Naive thymus-derived CD4-positive, alpha-beta T cell (primary cell): ENCODE data around the gene PTDSS2. TPM values are rescaled to one million over a fixed set of nuclear protein-coding genes. Genes with fewer than 3 reads are reported as not detected.

Source experiments
- ATAC-seq: fragments of 150-1000 bp; cut with Tn5 transposase; 2 replicates; pipeline ENCODE4 v1.10.0; 2021; ENCODE audit warnings: mild to moderate bottlenecking, moderate library complexity
- CTCF ChIA-PET: fragments of 350-600 bp; sonication (Branson Sonifier 250); formaldehyde crosslinking; loops from one replicate; lab custom pipeline; 2021; ENCODE audit warnings: antibody characterized with exemption; lab: Charles Lee
- POLR2A ChIA-PET: fragments of 350-600 bp; sonication (Branson Sonifier 250); formaldehyde crosslinking; loops from one replicate; lab custom pipeline; 2021; ENCODE audit warnings: antibody characterized with exemption, inconsistent platforms; lab: Charles Lee
- DNase-seq, 9 donors: peaks; one replicate each; pipeline versions ENCODE4 v3.0.0 to v3.0.0-alpha.2; 2020 to 2022; ENCODE audit warnings: mixed read lengths in 1 of 9
- H3K27ac ChIP-seq: one replicate; pipeline ENCODE4 v1.7.0; 2013; ENCODE audit warnings: mild to moderate bottlenecking, low read depth, low read length, moderate library complexity
- H3K27me3 ChIP-seq, 2 donors: one replicate each; pipeline ENCODE4 v1.7.0; 2013; ENCODE audit warnings: low read length in 2 of 2, mild to moderate bottlenecking in 2 of 2, moderate library complexity in 2 of 2; ENCODE audit not compliant: control insufficient read depth in 2 of 2, insufficient read depth in 2 of 2
- H3K36me3 ChIP-seq, 3 experiments: 1 replicate in 2 of 3; 2 replicates in 1 of 3; pipeline ENCODE4 v1.7.0; 2013; ENCODE audit warnings: low read length in 3 of 3, mild to moderate bottlenecking in 3 of 3, moderate library complexity in 1 of 3; ENCODE audit not compliant: insufficient read depth in 3 of 3, control insufficient read depth in 2 of 3
- H3K4me1 ChIP-seq, 2 donors: one replicate each; pipeline ENCODE4 v1.7.0; 2013; ENCODE audit warnings: low read length in 2 of 2, mild to moderate bottlenecking in 2 of 2, moderate library complexity in 1 of 2; ENCODE audit not compliant: control insufficient read depth in 2 of 2, insufficient read depth in 2 of 2
- H3K4me3 ChIP-seq: 2 replicates; pipeline ENCODE4 v1.7.0; 2013; ENCODE audit warnings: mild to moderate bottlenecking, low read length
- H3K9me3 ChIP-seq, 3 experiments: 1 replicate in 2 of 3; 2 replicates in 1 of 3; pipeline ENCODE4 v1.7.0; 2013; ENCODE audit warnings: low read length in 3 of 3; ENCODE audit not compliant: control insufficient read depth in 2 of 3
- H3K27ac Mint-ChIP-seq, 9 donors: one replicate each; pipeline ENCODE4 v1.8.0; 2020 to 2022; ENCODE audit warnings: mixed read lengths in 9 of 9, mild to moderate bottlenecking in 8 of 9, moderate library complexity in 5 of 9, inconsistent platforms in 2 of 9
- H3K27me3 Mint-ChIP-seq, 5 donors: one replicate each; pipeline ENCODE4 v1.8.0; 2021 to 2022; ENCODE audit warnings: mixed read lengths in 5 of 5, mild to moderate bottlenecking in 1 of 5
- H3K36me3 Mint-ChIP-seq, 5 donors: one replicate each; pipeline ENCODE4 v1.8.0; 2020 to 2022; ENCODE audit warnings: mixed read lengths in 5 of 5, mild to moderate bottlenecking in 3 of 5, inconsistent platforms in 1 of 5
- H3K4me1 Mint-ChIP-seq, 7 donors: one replicate each; pipeline ENCODE4 v1.8.0; 2020 to 2022; ENCODE audit warnings: mixed read lengths in 7 of 7, mild to moderate bottlenecking in 3 of 7, inconsistent platforms in 1 of 7
- H3K4me3 Mint-ChIP-seq, 10 donors: one replicate each; pipeline ENCODE4 v1.8.0; 2020 to 2022; ENCODE audit warnings: mild to moderate bottlenecking in 10 of 10, mixed read lengths in 10 of 10, moderate library complexity in 6 of 10, inconsistent platforms in 2 of 10
- H3K9me3 Mint-ChIP-seq, 11 donors: one replicate each; pipeline ENCODE4 v1.8.0; 2020 to 2022; ENCODE audit warnings: mixed read lengths in 11 of 11, mild to moderate bottlenecking in 4 of 11, inconsistent platforms in 1 of 11, moderate library complexity in 1 of 11
- intact Hi-C, 2 donors: fragments of 100-400 bp; cut with micrococcal nuclease; formaldehyde crosslinking; loops; one replicate each; pipeline ENCODE4 v1.15.1; 2023
- polyA plus RNA-seq, 2 donors: library from polyadenylated mRNA; unstranded; fragments of 300-500 nt; fragmentation: Illumina TruSeq; gene quantifications; one replicate each; pipeline ENCODE4 v1.2.3, GENCODE V29; 2021
- total RNA-seq, 6 experiments: library from RNA in 5 of 6; stranded (reverse) in 5 of 6; gene quantifications; 1 replicate in 5 of 6; 2 replicates in 1 of 6; pipeline ENCODE4 v1.2.3 and lab custom pipeline; 2021 to 2026

Gene PTDSS2
- total and polyA plus RNA-seq, 7 experiments from 2014 or later, result 9.0 to 27.7 (median 19.4) TPM

DNA sequence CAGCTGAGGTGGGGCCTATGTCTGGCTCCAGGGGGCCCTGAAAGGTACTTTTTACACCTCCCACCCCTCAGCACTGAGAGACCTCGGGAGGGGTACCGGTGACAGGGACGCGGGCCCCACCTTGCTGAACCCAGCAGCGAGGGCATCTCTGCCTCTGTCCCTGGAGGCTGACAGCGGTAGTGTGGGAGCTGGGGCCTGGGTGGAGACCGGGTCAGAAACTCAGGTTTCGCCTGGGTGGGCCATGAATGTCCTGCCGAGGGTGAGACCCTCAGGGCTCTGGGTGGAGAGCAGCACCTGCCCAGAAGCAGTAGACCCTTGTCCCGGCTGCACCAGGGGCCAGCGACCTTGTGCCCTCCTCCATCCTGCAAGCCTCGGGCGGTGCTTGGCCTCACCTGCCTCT lies 22.2 kb downstream of the PTDSS2 start:
- intact Hi-C loops, result no loop called here
- DNase-seq, result no peak
- no peaks in the 10 kb centered on the region for H3K36me3 ChIP-seq
- Mint-ChIP-seq H3K4me3 (no peak overlapping the region), H3K9me3 (no peaks in the 10 kb centered on the region), H3K27ac (no peak overlapping the region), H3K4me1 (peaks cover 0 to 6% (median 0%) of the 10 kb centered on the region in 7 donors), H3K36me3 (peaks cover 0 to 7% (median 0%) of the 10 kb centered on the region in 5 donors), H3K27me3 (no peaks in the 10 kb centered on the region)
- H3K27ac ChIP-seq, result no peak overlapping the region
- H3K4me3 ChIP-seq, result no peak overlapping the region
- no peak for ATAC-seq
- H3K27me3 ChIP-seq, result no peaks in the 10 kb centered on the region
- ChIA-PET POLR2A (no interaction called here), CTCF (no interaction called here)
- H3K9me3 ChIP-seq, result no peaks in the 10 kb centered on the region
- H3K4me1 ChIP-seq, result no peaks in the 10 kb centered on the region

DNA sequence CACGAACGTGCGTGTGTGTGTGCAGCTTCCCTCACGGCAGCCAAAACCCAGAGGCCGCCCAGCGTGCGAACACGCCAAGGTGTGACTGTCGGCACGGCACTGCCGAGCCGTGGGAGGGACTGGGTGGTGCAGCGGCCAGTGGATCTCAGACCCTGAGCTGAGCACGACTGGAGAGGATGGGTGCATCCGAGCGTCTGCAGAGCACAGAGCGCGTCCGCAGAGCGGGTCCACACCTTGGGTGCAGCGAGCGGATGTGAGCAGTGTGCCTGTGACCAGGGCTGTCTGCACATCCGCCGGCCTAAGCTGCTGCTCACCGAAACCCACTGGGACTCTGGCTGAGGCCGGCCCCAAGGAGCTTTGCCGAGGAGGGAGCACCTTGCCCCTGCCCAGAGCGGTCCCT lies 22.7 kb downstream of the PTDSS2 start:
- Mint-ChIP-seq H3K36me3 (peaks cover 0 to 7% (median 0%) of the 10 kb centered on the region in 5 donors), H3K4me3 (no peak overlapping the region), H3K9me3 (no peaks in the 10 kb centered on the region), H3K27ac (no peak overlapping the region), H3K4me1 (peaks cover 0 to 6% (median 0%) of the 10 kb centered on the region in 7 donors), H3K27me3 (no peaks in the 10 kb centered on the region)
- no peaks in the 10 kb centered on the region for H3K9me3 ChIP-seq
- intact Hi-C loops, result no loop called here
- DNase-seq (no peak), ATAC-seq (no peak)
- no peak overlapping the region for H3K4me3 ChIP-seq
- ChIA-PET POLR2A (no interaction called here), CTCF (no interaction called here)
- no peaks in the 10 kb centered on the region for H3K27me3 ChIP-seq
- H3K36me3 ChIP-seq, result no peaks in the 10 kb centered on the region
- H3K27ac ChIP-seq, result no peak overlapping the region
- H3K4me1 ChIP-seq, result no peaks in the 10 kb centered on the region

DNA sequence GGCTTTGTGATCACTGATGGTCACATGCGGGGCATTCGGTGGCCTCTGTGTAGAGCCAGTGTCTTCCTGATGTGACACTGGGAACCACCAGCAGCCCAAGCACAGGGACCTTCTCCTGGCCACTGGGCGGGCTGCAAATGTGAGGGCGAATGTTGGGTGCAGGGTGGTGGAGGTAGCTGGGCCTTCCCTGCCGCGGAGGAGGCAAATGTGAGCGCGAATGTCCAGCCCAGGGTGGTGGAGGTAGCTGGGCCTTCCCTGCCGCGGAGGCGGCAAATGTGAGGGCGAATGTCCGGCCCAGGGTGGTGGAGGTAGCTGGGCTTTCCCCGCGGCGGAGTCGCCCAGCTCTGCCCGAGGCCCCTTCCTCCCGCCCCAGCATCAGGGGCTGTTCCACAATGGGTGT lies 23.3 kb downstream of the PTDSS2 start:
- DNase-seq (no peak), ATAC-seq (no peak)
- H3K4me3 ChIP-seq, result no peak overlapping the region
- no peaks in the 10 kb centered on the region for H3K27me3 ChIP-seq
- no peaks in the 10 kb centered on the region for H3K4me1 ChIP-seq
- H3K4me3 Mint-ChIP-seq, result no peak overlapping the region
- H3K36me3 ChIP-seq, result no peaks in the 10 kb centered on the region
- no peaks in the 10 kb centered on the region for H3K27me3 Mint-ChIP-seq
- H3K27ac Mint-ChIP-seq, result no peak overlapping the region
- intact Hi-C loops, result no loop called here
- POLR2A ChIA-PET, result no interaction called here
- H3K4me1 Mint-ChIP-seq, result peaks cover 0 to 6% (median 0%) of the 10 kb centered on the region in 7 donors
- no peaks in the 10 kb centered on the region for H3K9me3 ChIP-seq
- CTCF ChIA-PET, result no interaction called here
- H3K36me3 Mint-ChIP-seq, result peaks cover 0 to 3% (median 0%) of the 10 kb centered on the region in 5 donors
- no peaks in the 10 kb centered on the region for H3K9me3 Mint-ChIP-seq
- no peak overlapping the region for H3K27ac ChIP-seq

DNA sequence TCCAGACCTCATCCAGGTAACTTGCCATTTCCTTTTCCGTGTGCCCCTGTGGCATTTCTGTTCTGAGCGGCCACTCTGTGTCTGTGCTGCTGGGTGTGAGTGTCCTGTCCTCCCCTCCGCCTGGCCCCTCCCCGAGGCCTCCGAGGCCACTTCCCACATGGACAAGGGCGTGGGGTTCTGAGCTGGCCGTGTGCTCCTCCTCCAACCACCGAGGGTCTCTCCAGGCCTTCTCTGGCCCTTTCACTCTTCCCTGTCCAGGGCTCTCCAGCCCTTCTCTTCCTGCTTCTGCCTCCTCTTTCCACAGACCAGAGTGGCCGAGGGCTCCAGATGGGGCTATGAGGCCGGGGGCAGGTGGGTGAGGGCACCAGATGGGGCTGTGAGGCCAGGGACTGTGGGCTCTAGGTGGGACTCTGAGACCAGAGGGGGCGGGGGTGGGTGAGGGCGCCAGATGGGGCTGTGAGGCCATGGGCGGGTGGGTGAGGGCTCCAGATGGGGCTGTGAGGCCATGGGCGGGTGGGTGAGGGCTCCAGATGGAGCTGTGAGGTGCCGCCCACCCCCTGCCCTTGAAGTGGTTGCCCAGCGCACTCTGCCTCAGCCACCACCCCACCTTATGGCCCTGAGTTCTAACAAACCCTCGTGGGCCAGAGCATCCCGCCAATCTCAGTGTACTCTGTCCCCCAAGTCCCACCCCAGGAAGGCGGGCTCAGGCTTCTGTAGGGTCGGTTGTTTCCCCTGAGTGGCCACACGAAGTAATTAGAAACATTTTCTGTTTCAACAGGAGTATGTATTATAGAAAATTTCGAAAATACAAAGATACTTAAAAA lies 24.1 kb downstream of the PTDSS2 start:
- intact Hi-C loops, result no loop called here
- ATAC-seq (no peak), DNase-seq (no peak)
- Mint-ChIP-seq H3K36me3 (peaks cover 0 to 6% (median 0%) of the 10 kb centered on the region in 5 donors), H3K27ac (no peak overlapping the region), H3K4me3 (no peak overlapping the region), H3K4me1 (peaks cover 0 to 6% (median 0%) of the 10 kb centered on the region in 7 donors), H3K9me3 (no peaks in the 10 kb centered on the region), H3K27me3 (no peaks in the 10 kb centered on the region)
- no peaks in the 10 kb centered on the region for H3K27me3 ChIP-seq
- no peaks in the 10 kb centered on the region for H3K4me1 ChIP-seq
- H3K4me3 ChIP-seq, result no peak overlapping the region
- no peak overlapping the region for H3K27ac ChIP-seq
- POLR2A ChIA-PET, result no interaction called here
- H3K9me3 ChIP-seq, result no peaks in the 10 kb centered on the region
- H3K36me3 ChIP-seq, result peaks cover 0 to 3% (median 0%) of the 10 kb centered on the region in 3 experiments
- CTCF ChIA-PET, result no interaction called here

DNA sequence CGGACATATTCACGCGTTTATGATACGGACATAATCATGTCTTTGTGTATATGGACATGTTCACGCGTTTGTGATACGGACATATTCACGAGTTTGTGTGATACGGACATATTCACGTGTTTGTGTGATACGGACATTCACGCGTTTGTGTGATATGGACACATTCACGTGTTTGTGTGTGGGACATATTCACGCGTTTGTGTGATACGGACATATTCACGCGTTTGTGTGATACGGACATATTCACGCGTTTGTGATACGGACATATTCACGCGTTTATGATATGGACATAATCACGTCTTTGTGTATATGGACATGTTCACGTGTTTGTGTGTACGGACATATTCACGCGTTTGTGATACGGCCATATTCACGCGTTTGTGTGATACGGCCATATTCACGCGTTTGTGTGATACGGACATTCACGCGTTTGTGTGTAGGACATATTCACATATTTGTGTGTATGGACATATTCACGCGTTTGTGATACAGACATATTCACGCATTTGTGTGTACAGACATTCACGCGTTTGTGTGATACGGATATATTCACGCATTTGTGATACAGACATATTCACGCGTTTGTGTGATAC lies 24.9 kb downstream of the PTDSS2 start:
- Mint-ChIP-seq H3K4me3 (no peak overlapping the region), H3K4me1 (peaks cover 0 to 3% (median 0%) of the 10 kb centered on the region in 7 donors), H3K36me3 (peaks cover 0 to 9% (median 0%) of the 10 kb centered on the region in 5 donors), H3K27me3 (no peaks in the 10 kb centered on the region), H3K9me3 (no peaks in the 10 kb centered on the region), H3K27ac (no peak overlapping the region)
- H3K27me3 ChIP-seq, result no peaks in the 10 kb centered on the region
- DNase-seq (no peak), ATAC-seq (no peak)
- intact Hi-C loops, result no loop called here
- ChIA-PET CTCF (no interaction called here), POLR2A (no interaction called here)
- H3K36me3 ChIP-seq, result peaks cover 0 to 6% (median 0%) of the 10 kb centered on the region in 3 experiments
- H3K4me3 ChIP-seq, result no peak overlapping the region
- no peaks in the 10 kb centered on the region for H3K9me3 ChIP-seq
- no peaks in the 10 kb centered on the region for H3K4me1 ChIP-seq
- H3K27ac ChIP-seq, result no peak overlapping the region

DNA sequence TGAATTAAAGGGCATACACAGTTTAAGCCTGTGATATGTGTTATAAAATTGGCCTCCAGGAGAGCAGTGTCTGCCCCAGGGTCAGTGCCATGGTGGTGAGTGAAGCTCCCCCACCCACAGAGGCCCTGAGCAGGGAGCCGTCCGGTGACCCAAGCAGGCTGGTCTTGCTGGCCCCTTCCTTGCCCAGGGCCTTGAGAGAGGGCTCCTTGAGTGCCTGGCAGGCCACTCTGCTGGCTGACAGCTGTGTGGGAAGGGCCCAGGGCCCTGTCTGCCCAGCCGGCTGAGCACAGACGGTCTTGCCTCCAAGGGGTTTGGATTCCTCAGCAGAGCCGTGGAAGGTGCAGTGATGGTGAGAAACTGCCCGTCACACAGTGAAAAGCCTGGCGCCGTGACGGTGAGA lies 25.9 kb downstream of the PTDSS2 start:
- H3K36me3 Mint-ChIP-seq, result peaks cover 0 to 9% (median 0%) of the 10 kb centered on the region in 5 donors
- no peak for DNase-seq
- intact Hi-C loops, result no loop called here
- H3K4me3 ChIP-seq, result no peak overlapping the region
- H3K27me3 Mint-ChIP-seq, result no peaks in the 10 kb centered on the region
- no peaks in the 10 kb centered on the region for H3K9me3 ChIP-seq
- ChIA-PET CTCF (no interaction called here), POLR2A (no interaction called here)
- H3K4me1 Mint-ChIP-seq, result peaks cover 0 to 3% (median 0%) of the 10 kb centered on the region in 7 donors
- no peak overlapping the region for H3K4me3 Mint-ChIP-seq
- H3K9me3 Mint-ChIP-seq, result no peaks in the 10 kb centered on the region
- no peak for ATAC-seq
- H3K27ac ChIP-seq, result no peak overlapping the region
- H3K27me3 ChIP-seq, result no peaks in the 10 kb centered on the region
- H3K27ac Mint-ChIP-seq, result no peak overlapping the region
- no peaks in the 10 kb centered on the region for H3K4me1 ChIP-seq
- H3K36me3 ChIP-seq, result peaks cover 0 to 6% (median 0%) of the 10 kb centered on the region in 3 experiments
